Activated CD8-positive, alpha-beta memory T cell treated with anti-CD3 and anti-CD28 coated beads for 1 hour (primary cell): ENCODE results near the gene HEXD.

ENCODE experiments used
- DNase-seq, 2 donors: peaks; one replicate each; pipeline ENCODE4 v3.0.0-alpha.2; 2020; ENCODE audit warnings: low read depth in 1 of 2; ENCODE audit errors: extremely low read depth in 1 of 2

Gene HEXD

GRCh38 chr17:82412535-82413520, 5.3 kb upstream of the HEXD start:
- no peak for DNase-seq

GRCh38 chr17:82414548-82415281, 3.4 kb upstream of the HEXD start:
- DNase-seq: peak; percentile 46 to 55

- no peak for DNase-seq
Measured at GRCh38 chr17:82415336-82415735, 2.8 kb upstream of the HEXD start.

GRCh38 chr17:82415786-82416185, 2.4 kb upstream of the HEXD start:
- no peak for DNase-seq

GRCh38 chr17:82416264-82416663, 1.9 kb upstream of the HEXD start:
- DNase-seq: no peak

- DNase-seq: no peak
Measured at GRCh38 chr17:82416771-82417170, 1.4 kb upstream of the HEXD start.

- no peak for DNase-seq
Measured at GRCh38 chr17:82419540-82419939, 1.4 kb downstream of the HEXD start.

GRCh38 chr17:82424001-82424862, 6.1 kb downstream of the HEXD start:
- DNase-seq: peak in 1 of 2 donors; percentile 38

- DNase-seq: no peak
Measured at GRCh38 chr17:82424863-82425159, 6.7 kb downstream of the HEXD start.

- DNase-seq: no peak
Measured at GRCh38 chr17:82428546-82428945, 10.4 kb downstream of the HEXD start.

GRCh38 chr17:82429824-82430223, 11.7 kb downstream of the HEXD start:
- DNase-seq: no peak

- DNase-seq: no peak
Measured at GRCh38 chr17:82432017-82432416, 13.9 kb downstream of the HEXD start.

- no peak for DNase-seq
Measured at GRCh38 chr17:82433560-82434215, 15.5 kb downstream of the HEXD start.

- no peak for DNase-seq
Measured at GRCh38 chr17:82434216-82434565, 16.0 kb downstream of the HEXD start.

- no peak for DNase-seq
Measured at GRCh38 chr17:82435103-82435502, 17.0 kb downstream of the HEXD start.

- DNase-seq: no peak
Measured at GRCh38 chr17:82435601-82436583, 17.7 kb downstream of the HEXD start.

GRCh38 chr17:82436601-82437324, 18.6 kb downstream of the HEXD start:
- no peak for DNase-seq

GRCh38 chr17:82437325-82437668, 19.1 kb downstream of the HEXD start:
- no peak for DNase-seq
